Measurements from ENCODE around the gene MARS1. TPM values are rescaled to one million over a fixed set of nuclear protein-coding genes. Genes with fewer than 3 reads are reported as not detected.

The MARS1 gene
- total and polyA plus RNA-seq, 2 experiments from 2014 or later = 266 to 351 TPM

DNA sequence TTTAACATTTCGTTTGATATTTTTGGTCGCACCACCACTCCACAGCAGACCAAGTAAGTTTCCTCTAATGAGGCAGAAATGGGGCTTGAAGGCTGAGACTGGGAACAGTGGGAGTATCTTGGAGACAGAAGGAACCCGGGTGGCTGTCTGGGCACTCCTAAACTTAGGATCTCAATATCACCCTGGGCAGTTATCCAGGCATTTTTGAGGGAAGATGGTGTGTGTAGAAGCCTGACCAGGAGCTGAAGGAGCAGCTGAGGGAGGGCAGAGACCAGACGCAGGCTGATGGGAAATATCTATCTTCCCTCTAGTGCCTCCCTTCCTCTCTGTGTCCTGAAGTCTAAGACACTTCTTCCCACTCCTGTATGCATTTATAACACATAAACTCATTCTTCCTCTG is 10.7 kb downstream of the MARS1 start:
- peaks cover 97% of the 10 kb centered on the region for H3K36me3 Mint-ChIP-seq (ENCODE audit: low read depth)
- TF ChIP-seq STAT1 (IDR thresholded peaks at IDR 0.05; ENCODE audit: unreplicated experiment) (no peak), EZH2 (IDR thresholded peaks at IDR 0.05; ENCODE audit: low read depth, unreplicated experiment) (no peak), NANOG (IDR thresholded peaks at IDR 0.05; ENCODE audit: borderline replicate concordance) (no peak), EZH2phosphoT487 (IDR thresholded peaks at IDR 0.05; ENCODE audit: unreplicated experiment) (no peak), ZNF331 (CRISPR knock-in tag; IDR thresholded peaks at IDR 0.05; ENCODE audit: low read depth) (no peak), JUNB (IDR thresholded peaks at IDR 0.05; ENCODE audit: unreplicated experiment) (no peak), CREB1 (CRISPR knock-in tag; IDR thresholded peaks at IDR 0.05; ENCODE audit: low read depth) (no peak), ZNF114 (CRISPR knock-in tag; IDR thresholded peaks at IDR 0.05) (no peak), POLR2AphosphoS5 (IDR thresholded peaks at IDR 0.05; ENCODE audit: low read depth) (no peak)
- TF ChIP-seq, protein P1, sequence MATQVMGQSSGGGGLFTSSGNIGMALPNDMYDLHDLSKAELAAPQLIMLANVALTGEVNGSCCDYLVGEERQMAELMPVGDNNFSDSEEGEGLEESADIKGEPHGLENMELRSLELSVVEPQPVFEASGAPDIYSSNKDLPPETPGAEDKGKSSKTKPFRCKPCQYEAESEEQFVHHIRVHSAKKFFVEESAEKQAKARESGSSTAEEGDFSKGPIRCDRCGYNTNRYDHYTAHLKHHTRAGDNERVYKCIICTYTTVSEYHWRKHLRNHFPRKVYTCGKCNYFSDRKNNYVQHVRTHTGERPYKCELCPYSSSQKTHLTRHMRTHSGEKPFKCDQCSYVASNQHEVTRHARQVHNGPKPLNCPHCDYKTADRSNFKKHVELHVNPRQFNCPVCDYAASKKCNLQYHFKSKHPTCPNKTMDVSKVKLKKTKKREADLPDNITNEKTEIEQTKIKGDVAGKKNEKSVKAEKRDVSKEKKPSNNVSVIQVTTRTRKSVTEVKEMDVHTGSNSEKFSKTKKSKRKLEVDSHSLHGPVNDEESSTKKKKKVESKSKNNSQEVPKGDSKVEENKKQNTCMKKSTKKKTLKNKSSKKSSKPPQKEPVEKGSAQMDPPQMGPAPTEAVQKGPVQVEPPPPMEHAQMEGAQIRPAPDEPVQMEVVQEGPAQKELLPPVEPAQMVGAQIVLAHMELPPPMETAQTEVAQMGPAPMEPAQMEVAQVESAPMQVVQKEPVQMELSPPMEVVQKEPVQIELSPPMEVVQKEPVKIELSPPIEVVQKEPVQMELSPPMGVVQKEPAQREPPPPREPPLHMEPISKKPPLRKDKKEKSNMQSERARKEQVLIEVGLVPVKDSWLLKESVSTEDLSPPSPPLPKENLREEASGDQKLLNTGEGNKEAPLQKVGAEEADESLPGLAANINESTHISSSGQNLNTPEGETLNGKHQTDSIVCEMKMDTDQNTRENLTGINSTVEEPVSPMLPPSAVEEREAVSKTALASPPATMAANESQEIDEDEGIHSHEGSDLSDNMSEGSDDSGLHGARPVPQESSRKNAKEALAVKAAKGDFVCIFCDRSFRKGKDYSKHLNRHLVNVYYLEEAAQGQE (IDR thresholded peaks at IDR 0.05; ENCODE audit: unreplicated experiment) = no peak
- TF ChIP-seq, protein P2, sequence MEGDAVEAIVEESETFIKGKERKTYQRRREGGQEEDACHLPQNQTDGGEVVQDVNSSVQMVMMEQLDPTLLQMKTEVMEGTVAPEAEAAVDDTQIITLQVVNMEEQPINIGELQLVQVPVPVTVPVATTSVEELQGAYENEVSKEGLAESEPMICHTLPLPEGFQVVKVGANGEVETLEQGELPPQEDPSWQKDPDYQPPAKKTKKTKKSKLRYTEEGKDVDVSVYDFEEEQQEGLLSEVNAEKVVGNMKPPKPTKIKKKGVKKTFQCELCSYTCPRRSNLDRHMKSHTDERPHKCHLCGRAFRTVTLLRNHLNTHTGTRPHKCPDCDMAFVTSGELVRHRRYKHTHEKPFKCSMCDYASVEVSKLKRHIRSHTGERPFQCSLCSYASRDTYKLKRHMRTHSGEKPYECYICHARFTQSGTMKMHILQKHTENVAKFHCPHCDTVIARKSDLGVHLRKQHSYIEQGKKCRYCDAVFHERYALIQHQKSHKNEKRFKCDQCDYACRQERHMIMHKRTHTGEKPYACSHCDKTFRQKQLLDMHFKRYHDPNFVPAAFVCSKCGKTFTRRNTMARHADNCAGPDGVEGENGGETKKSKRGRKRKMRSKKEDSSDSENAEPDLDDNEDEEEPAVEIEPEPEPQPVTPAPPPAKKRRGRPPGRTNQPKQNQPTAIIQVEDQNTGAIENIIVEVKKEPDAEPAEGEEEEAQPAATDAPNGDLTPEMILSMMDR (conservative IDR thresholded peaks at IDR 0.05; ENCODE audit: low read depth in 2 of 2) = no peak
- TF ChIP-seq, protein P3, sequence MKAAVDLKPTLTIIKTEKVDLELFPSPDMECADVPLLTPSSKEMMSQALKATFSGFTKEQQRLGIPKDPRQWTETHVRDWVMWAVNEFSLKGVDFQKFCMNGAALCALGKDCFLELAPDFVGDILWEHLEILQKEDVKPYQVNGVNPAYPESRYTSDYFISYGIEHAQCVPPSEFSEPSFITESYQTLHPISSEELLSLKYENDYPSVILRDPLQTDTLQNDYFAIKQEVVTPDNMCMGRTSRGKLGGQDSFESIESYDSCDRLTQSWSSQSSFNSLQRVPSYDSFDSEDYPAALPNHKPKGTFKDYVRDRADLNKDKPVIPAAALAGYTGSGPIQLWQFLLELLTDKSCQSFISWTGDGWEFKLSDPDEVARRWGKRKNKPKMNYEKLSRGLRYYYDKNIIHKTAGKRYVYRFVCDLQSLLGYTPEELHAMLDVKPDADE (IDR thresholded peaks at IDR 0.05) = no peak
- TF ChIP-seq, protein P4, sequence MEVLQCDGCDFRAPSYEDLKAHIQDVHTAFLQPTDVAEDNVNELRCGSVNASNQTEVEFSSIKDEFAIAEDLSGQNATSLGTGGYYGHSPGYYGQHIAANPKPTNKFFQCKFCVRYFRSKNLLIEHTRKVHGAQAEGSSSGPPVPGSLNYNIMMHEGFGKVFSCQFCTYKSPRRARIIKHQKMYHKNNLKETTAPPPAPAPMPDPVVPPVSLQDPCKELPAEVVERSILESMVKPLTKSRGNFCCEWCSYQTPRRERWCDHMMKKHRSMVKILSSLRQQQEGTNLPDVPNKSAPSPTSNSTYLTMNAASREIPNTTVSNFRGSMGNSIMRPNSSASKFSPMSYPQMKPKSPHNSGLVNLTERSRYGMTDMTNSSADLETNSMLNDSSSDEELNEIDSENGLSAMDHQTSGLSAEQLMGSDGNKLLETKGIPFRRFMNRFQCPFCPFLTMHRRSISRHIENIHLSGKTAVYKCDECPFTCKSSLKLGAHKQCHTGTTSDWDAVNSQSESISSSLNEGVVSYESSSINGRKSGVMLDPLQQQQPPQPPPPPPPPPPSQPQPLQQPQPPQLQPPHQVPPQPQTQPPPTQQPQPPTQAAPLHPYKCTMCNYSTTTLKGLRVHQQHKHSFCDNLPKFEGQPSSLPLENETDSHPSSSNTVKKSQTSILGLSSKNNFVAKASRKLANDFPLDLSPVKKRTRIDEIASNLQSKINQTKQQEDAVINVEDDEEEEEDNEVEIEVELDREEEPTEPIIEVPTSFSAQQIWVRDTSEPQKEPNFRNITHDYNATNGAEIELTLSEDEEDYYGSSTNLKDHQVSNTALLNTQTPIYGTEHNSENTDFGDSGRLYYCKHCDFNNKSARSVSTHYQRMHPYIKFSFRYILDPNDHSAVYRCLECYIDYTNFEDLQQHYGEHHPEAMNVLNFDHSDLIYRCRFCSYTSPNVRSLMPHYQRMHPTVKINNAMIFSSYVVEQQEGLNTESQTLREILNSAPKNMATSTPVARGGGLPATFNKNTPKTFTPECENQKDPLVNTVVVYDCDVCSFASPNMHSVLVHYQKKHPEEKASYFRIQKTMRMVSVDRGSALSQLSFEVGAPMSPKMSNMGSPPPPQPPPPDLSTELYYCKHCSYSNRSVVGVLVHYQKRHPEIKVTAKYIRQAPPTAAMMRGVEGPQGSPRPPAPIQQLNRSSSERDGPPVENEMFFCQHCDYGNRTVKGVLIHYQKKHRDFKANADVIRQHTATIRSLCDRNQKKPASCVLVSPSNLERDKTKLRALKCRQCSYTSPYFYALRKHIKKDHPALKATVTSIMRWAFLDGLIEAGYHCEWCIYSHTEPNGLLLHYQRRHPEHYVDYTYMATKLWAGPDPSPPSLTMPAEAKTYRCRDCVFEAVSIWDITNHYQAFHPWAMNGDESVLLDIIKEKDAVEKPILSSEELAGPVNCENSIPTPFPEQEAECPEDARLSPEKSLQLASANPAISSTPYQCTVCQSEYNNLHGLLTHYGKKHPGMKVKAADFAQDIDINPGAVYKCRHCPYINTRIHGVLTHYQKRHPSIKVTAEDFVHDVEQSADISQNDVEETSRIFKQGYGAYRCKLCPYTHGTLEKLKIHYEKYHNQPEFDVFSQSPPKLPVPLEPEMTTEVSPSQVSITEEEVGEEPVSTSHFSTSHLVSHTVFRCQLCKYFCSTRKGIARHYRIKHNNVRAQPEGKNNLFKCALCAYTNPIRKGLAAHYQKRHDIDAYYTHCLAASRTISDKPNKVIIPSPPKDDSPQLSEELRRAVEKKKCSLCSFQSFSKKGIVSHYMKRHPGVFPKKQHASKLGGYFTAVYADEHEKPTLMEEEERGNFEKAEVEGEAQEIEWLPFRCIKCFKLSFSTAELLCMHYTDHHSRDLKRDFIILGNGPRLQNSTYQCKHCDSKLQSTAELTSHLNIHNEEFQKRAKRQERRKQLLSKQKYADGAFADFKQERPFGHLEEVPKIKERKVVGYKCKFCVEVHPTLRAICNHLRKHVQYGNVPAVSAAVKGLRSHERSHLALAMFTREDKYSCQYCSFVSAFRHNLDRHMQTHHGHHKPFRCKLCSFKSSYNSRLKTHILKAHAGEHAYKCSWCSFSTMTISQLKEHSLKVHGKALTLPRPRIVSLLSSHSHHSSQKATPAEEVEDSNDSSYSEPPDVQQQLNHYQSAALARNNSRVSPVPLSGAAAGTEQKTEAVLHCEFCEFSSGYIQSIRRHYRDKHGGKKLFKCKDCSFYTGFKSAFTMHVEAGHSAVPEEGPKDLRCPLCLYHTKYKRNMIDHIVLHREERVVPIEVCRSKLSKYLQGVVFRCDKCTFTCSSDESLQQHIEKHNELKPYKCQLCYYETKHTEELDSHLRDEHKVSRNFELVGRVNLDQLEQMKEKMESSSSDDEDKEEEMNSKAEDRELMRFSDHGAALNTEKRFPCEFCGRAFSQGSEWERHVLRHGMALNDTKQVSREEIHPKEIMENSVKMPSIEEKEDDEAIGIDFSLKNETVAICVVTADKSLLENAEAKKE (CRISPR knock-in tag; IDR thresholded peaks at IDR 0.05) = no peak
- no peaks in the 10 kb centered on the region for H3K9me3 Mint-ChIP-seq

More for the DNA sequence above, 10.7 kb downstream of the MARS1 start:
- Histone ChIP-seq H4K20me1 (replicated peaks; ENCODE audit: insufficient read depth) (peaks cover 34% of the 10 kb centered on the region), H3K27ac (ENCODE audit: low read depth) (no peak overlapping the region), H3K36me3 (ENCODE audit: insufficient read depth) (peaks cover 80% of the 10 kb centered on the region), H3K9me2 (ENCODE audit: insufficient read depth) (no peaks in the 10 kb centered on the region), H3F3A (replicated peaks; ENCODE audit: low read depth) (peaks cover 38% of the 10 kb centered on the region), H3K4me1 (ENCODE audit: insufficient read depth) (no peaks in the 10 kb centered on the region), H2AFZ (no peak overlapping the region), H3K4me3 (no peak overlapping the region), H3K27me3 (ENCODE audit: insufficient read depth) (no peaks in the 10 kb centered on the region), H3K4me2 (no peak overlapping the region), H3K79me2 (replicated peaks; ENCODE audit: insufficient read depth) (peaks cover 23% of the 10 kb centered on the region)
- DNase-seq (ENCODE audit: low spot score) (no peak), ATAC-seq (no peak)
- H3K4me3 Mint-ChIP-seq = no peak overlapping the region
- H3K27ac Mint-ChIP-seq = peak overlapping the region; percentile 56; the same call in 1 of the 2 replicates
- H3K4me1 Mint-ChIP-seq = peaks cover 2% of the 10 kb centered on the region; the same call in 2 of the 3 replicates
- peaks cover 13% of the 10 kb centered on the region for H3K27me3 Mint-ChIP-seq (ENCODE audit: insufficient read depth, low read depth, poor library complexity)

All from GM23338 (cell line).